Neural cell (in vitro differentiated cells): Measurements from ENCODE around the gene VPS26A. TPM values are rescaled to one million over a fixed set of nuclear protein-coding genes. Genes with fewer than 3 reads are reported as not detected.

Source experiments
- H2AFZ ChIP-seq: fragments of 200-600, 300-800 bp; sonication (generic), shearing (Covaris generic); 2 replicates; pipeline ENCODE4 v1.6.0; 2014; ENCODE audit warnings: low read depth, mild to moderate bottlenecking, antibody characterized with exemption, low read length, moderate library complexity
- H3F3A ChIP-seq: fragments of 200-600 bp; shearing (Covaris generic); 2 replicates; pipeline ENCODE4 v1.6.1; 2016; ENCODE audit warnings: mild to moderate bottlenecking, moderate library complexity, mixed read lengths, antibody characterized with exemption, low read length; ENCODE audit not compliant: insufficient read depth, poor library complexity, severe bottlenecking
- H3K27ac ChIP-seq: fragments of 200-600, 300-800 bp; sonication (generic), shearing (Covaris generic); 2 replicates; pipeline ENCODE4 v1.5.1; 2014; ENCODE audit warnings: mild to moderate bottlenecking, low read length, moderate library complexity
- H3K27me3 ChIP-seq: fragments of 300-800, 200-600 bp; sonication (generic), shearing (Covaris generic); 2 replicates; pipeline ENCODE4 v1.6.0; 2014; ENCODE audit warnings: mild to moderate bottlenecking, low read depth, low read length, moderate library complexity; ENCODE audit not compliant: insufficient read depth
- H3K36me3 ChIP-seq: fragments of 300-800, 200-600 bp; sonication (generic), shearing (Covaris generic); 2 replicates; pipeline ENCODE4 v1.5.1; 2014; ENCODE audit warnings: mild to moderate bottlenecking, antibody characterized with exemption, low read length, moderate library complexity; ENCODE audit not compliant: insufficient read depth
- H3K4me2 ChIP-seq: fragments of 300-800, 200-600 bp; sonication (generic), shearing (Covaris generic); 2 replicates; pipeline ENCODE4 v1.6.0; 2014; ENCODE audit warnings: mild to moderate bottlenecking, low read length
- H3K4me3 ChIP-seq: fragments of 300-800, 200-600 bp; sonication (generic), shearing (Covaris generic); 2 replicates; pipeline ENCODE4 v1.5.1; 2014; ENCODE audit warnings: mild to moderate bottlenecking, low read length, moderate library complexity
- H3K79me2 ChIP-seq: fragments of 200-600 bp; shearing (Covaris generic); replicated peaks from 2 replicates; pipeline ENCODE4 v1.6.0; 2014; ENCODE audit warnings: mild to moderate bottlenecking, low read length, moderate library complexity; ENCODE audit not compliant: insufficient read depth
- H3K9ac ChIP-seq: fragments of 300-800, 200-600 bp; sonication (generic), shearing (Covaris generic); 2 replicates; pipeline ENCODE4 v1.6.1; 2016; ENCODE audit warnings: mild to moderate bottlenecking, low read length, mixed read lengths
- H3K9me2 ChIP-seq: fragments of 200-600 bp; shearing (Covaris generic); 2 replicates; pipeline ENCODE4 v1.6.1; 2016; ENCODE audit warnings: mild to moderate bottlenecking, low read length, mixed read lengths; ENCODE audit not compliant: insufficient read depth
- H3K9me3 ChIP-seq: fragments of 200-600, 300-800 bp; sonication (generic), shearing (Covaris generic); 2 replicates; pipeline ENCODE4 v1.6.1; 2016; ENCODE audit warnings: mild to moderate bottlenecking, mixed run types, low read length, moderate library complexity, mixed read lengths
- H4K20me1 ChIP-seq: fragments of 200-600 bp; shearing (Covaris generic); 2 replicates; pipeline ENCODE4 v1.6.1; 2016; ENCODE audit warnings: mild to moderate bottlenecking, mixed run types; ENCODE audit not compliant: insufficient read depth
- EP300 ChIP-seq: fragments of 450-650 bp; conservative IDR thresholded peaks from 2 replicates; pipeline ENCODE4 v1.6.1; 2014; ENCODE audit warnings: antibody characterized with exemption, mild to moderate bottlenecking, moderate library complexity; ENCODE audit not compliant: poor library complexity, severe bottlenecking
- EZH2 ChIP-seq: fragments of 200-600, 300-800 bp; shearing (Covaris generic), sonication (generic); IDR thresholded peaks from 2 replicates; pipeline ENCODE4 v1.6.1; 2014; ENCODE audit warnings: antibody characterized with exemption, low read length, borderline replicate concordance, mild to moderate bottlenecking; ENCODE audit not compliant: insufficient read depth, poor library complexity, severe bottlenecking
- MXI1 ChIP-seq: fragments of 450-650 bp; conservative IDR thresholded peaks from 2 replicates; pipeline ENCODE4 v1.6.1; 2014; ENCODE audit warnings: antibody characterized with exemption, mild to moderate bottlenecking; ENCODE audit not compliant: poor library complexity, severe bottlenecking
- POLR2AphosphoS5 ChIP-seq: IDR thresholded peaks from 2 replicates; pipeline ENCODE4 v1.6.1; 2012
- RAD21 ChIP-seq: fragments of 450-650 bp; conservative IDR thresholded peaks from 2 replicates; pipeline ENCODE4 v1.6.1; 2014; ENCODE audit warnings: antibody characterized with exemption, mild to moderate bottlenecking, moderate library complexity
- SMC3 ChIP-seq: fragments of 450-650 bp; conservative IDR thresholded peaks from 2 replicates; pipeline ENCODE4 v1.6.1; 2014; ENCODE audit warnings: antibody characterized with exemption, mild to moderate bottlenecking, moderate library complexity; ENCODE audit not compliant: poor library complexity
- TAF1 ChIP-seq: IDR thresholded peaks from 2 replicates; pipeline ENCODE4 v1.6.1; 2012; ENCODE audit warnings: low read depth
- polyA plus RNA-seq: library from polyadenylated mRNA; depleted of rRNA; stranded (reverse); fragments of >200 nt; gene quantifications from 2 replicates; pipeline ENCODE4 v1.2.3, GENCODE V29; 2014
- TF ChIP-seq, protein P1 (sequence below): IDR thresholded peaks from 2 replicates; pipeline ENCODE4 v1.6.1; 2012; ENCODE audit warnings: borderline replicate concordance
- TF ChIP-seq, protein P2 (sequence below): fragments of 450-650 bp; IDR thresholded peaks from 2 replicates; pipeline ENCODE4 v1.5.1; 2014; ENCODE audit warnings: antibody characterized with exemption, mild to moderate bottlenecking, moderate library complexity; ENCODE audit not compliant: poor library complexity, severe bottlenecking

The VPS26A gene
- polyA plus RNA-seq, 1 donor from 2014 or later = 48.9 TPM

DNA sequence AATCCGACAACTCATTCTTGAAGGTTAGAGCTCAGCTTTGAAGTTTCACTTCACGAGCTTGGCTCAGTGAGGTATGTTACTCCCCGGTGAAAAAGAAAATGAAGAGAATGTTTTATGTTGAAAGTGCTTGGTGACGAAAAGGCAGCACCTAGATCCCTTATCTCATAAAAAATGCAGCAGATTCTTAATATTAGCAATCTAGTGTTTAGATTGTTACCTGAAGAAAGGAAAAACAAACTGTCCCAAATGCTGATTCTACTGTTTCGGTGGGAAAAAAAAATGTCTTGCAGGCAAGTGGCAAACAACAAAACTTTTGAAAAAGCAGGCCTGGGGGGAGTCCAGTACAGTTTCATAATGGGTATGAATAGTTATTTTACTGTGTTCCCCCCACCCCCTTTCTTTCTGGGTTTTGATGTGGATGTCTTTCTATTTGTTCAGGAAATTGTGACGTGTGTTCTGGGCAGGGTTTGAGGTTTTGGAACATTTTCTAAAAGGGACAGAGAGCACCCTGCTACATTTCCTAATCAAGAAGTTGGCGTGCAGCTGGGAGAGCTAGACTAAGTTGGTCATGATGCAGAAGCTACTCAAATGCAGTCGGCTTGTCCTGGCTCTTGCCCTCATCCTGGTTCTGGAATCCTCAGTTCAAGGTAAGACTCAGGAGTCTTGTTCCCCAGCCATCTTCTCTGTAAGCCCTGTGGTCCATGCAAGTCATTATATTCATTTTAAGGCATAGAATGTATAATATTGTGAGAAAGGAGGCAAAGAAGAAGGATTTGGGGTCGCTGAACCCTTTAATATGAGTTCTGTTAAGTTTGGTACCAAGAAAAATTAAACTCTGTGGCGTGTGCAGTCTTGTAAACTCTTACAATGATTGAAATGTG lies 36.1 kb upstream of the VPS26A start, which contains the start of gene SRGN:
Gene SRGN (plus strand): TSS at position 514 of the 881 bp plus-strand sequence. CDS start 55 bp downstream, at position 569.
- H3K4me2 ChIP-seq = no peak within 1 kb of the TSS
- H3K4me3 ChIP-seq = no peak within 1 kb of the TSS

DNA sequence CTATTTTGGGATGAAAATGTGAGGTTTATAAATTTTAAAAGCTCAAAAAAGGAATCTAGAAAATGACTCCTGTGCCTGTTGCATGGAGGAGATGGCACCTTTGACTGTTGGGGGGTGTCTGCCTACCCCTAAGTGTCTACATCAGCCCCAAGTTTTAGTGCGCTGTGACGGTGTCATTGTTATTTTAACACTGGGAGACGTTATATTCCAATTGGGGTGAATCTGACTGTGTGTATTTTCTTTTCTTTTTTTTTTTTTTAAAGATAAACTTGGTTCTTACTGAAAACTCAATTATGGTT lies 35.6 kb upstream of the VPS26A start:
- no peaks in the 10 kb centered on the region for H3K27me3 ChIP-seq
- H4K20me1 ChIP-seq = no peaks in the 10 kb centered on the region
- H3K79me2 ChIP-seq = no peaks in the 10 kb centered on the region
- no peak overlapping the region for H2AFZ ChIP-seq
- no peaks in the 10 kb centered on the region for H3F3A ChIP-seq
- TF ChIP-seq EZH2 (no peak), TAF1 (no peak), MXI1 (no peak)
- H3K36me3 ChIP-seq = no peaks in the 10 kb centered on the region
- no peak overlapping the region for H3K4me2 ChIP-seq
- H3K27ac ChIP-seq = no peak overlapping the region
- H3K4me3 ChIP-seq = no peak overlapping the region
- H3K9ac ChIP-seq = no peak overlapping the region
- H3K9me3 ChIP-seq = no peaks in the 10 kb centered on the region
- no peaks in the 10 kb centered on the region for H3K9me2 ChIP-seq

More for the DNA sequence above, 36.1 kb upstream of the VPS26A start, which contains the start of gene SRGN:
- H3F3A ChIP-seq = no peaks in the 10 kb centered on the region
- no peak within 1 kb of the TSS for H2AFZ ChIP-seq
- no peaks in the 10 kb centered on the region for H3K27me3 ChIP-seq
- H3K9me2 ChIP-seq = no peaks in the 10 kb centered on the region
- H4K20me1 ChIP-seq = no peaks in the 10 kb centered on the region
- H3K9ac ChIP-seq = no peak within 1 kb of the TSS
- no peaks in the 10 kb centered on the region for H3K36me3 ChIP-seq
- no peak within 1 kb of the TSS for H3K27ac ChIP-seq
- H3K9me3 ChIP-seq = no peaks in the 10 kb centered on the region
- TF ChIP-seq TAF1 (no peak), RAD21 (no peak), EZH2 (no peak), POLR2AphosphoS5 (no peak), MXI1 (no peak), SMC3 (no peak)
- TF ChIP-seq, protein P1, sequence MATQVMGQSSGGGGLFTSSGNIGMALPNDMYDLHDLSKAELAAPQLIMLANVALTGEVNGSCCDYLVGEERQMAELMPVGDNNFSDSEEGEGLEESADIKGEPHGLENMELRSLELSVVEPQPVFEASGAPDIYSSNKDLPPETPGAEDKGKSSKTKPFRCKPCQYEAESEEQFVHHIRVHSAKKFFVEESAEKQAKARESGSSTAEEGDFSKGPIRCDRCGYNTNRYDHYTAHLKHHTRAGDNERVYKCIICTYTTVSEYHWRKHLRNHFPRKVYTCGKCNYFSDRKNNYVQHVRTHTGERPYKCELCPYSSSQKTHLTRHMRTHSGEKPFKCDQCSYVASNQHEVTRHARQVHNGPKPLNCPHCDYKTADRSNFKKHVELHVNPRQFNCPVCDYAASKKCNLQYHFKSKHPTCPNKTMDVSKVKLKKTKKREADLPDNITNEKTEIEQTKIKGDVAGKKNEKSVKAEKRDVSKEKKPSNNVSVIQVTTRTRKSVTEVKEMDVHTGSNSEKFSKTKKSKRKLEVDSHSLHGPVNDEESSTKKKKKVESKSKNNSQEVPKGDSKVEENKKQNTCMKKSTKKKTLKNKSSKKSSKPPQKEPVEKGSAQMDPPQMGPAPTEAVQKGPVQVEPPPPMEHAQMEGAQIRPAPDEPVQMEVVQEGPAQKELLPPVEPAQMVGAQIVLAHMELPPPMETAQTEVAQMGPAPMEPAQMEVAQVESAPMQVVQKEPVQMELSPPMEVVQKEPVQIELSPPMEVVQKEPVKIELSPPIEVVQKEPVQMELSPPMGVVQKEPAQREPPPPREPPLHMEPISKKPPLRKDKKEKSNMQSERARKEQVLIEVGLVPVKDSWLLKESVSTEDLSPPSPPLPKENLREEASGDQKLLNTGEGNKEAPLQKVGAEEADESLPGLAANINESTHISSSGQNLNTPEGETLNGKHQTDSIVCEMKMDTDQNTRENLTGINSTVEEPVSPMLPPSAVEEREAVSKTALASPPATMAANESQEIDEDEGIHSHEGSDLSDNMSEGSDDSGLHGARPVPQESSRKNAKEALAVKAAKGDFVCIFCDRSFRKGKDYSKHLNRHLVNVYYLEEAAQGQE = no peak
- no peaks in the 10 kb centered on the region for H3K79me2 ChIP-seq

DNA sequence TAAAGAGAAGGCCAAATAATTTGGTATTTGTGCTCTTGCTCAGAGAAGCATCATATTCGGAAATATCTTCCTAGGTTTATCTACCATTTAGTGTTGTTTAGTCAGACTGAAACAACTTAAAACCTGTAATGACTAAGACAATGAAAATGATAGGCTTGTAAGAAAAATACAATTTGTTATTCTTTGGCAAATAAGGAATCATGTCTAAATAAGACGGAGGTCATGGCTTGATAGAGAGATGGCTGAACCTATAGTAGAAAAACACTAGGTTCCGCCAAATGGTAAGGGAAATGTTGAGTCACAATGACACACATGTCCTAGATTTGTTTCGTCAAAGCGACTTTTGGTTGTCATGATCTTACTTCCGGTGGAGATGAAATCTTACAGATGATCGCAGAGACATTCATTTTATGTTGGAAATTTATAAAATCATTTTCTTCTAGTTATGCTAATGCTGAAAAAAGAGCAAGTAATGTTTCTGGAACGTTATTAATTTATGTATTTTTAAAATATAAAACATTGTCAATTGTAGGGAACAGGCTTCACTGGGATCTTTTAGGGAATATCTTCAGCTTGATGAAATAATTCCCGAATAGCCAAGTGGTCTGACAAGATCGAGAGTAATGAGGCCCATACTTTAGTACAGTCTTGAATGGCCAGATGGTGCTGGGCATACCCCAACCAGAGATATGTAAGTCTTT lies 35.0 kb upstream of the VPS26A start:
- H3K79me2 ChIP-seq = no peaks in the 10 kb centered on the region
- H3K36me3 ChIP-seq = no peaks in the 10 kb centered on the region
- TF ChIP-seq, protein P2, sequence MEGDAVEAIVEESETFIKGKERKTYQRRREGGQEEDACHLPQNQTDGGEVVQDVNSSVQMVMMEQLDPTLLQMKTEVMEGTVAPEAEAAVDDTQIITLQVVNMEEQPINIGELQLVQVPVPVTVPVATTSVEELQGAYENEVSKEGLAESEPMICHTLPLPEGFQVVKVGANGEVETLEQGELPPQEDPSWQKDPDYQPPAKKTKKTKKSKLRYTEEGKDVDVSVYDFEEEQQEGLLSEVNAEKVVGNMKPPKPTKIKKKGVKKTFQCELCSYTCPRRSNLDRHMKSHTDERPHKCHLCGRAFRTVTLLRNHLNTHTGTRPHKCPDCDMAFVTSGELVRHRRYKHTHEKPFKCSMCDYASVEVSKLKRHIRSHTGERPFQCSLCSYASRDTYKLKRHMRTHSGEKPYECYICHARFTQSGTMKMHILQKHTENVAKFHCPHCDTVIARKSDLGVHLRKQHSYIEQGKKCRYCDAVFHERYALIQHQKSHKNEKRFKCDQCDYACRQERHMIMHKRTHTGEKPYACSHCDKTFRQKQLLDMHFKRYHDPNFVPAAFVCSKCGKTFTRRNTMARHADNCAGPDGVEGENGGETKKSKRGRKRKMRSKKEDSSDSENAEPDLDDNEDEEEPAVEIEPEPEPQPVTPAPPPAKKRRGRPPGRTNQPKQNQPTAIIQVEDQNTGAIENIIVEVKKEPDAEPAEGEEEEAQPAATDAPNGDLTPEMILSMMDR = no peak
- TF ChIP-seq RAD21 (no peak), EP300 (no peak)
- no peak overlapping the region for H3K9ac ChIP-seq
- no peaks in the 10 kb centered on the region for H3K27me3 ChIP-seq
- H3F3A ChIP-seq = no peaks in the 10 kb centered on the region
- H2AFZ ChIP-seq = no peak overlapping the region
- H3K4me2 ChIP-seq = no peak overlapping the region
- H3K4me3 ChIP-seq = no peak overlapping the region
- H4K20me1 ChIP-seq = no peaks in the 10 kb centered on the region
- H3K9me2 ChIP-seq = no peaks in the 10 kb centered on the region
- H3K27ac ChIP-seq = no peak overlapping the region
- H3K9me3 ChIP-seq = no peaks in the 10 kb centered on the region
